Nephron (organoid): ENCODE measurements around the gene PRMT5.

Source experiments
- H3K27ac Mint-ChIP-seq, 3 experiments: 2 replicates each; pipeline ENCODE4 v1.8.0; 2020; ENCODE audit warnings: mixed read lengths in 3 of 3, mild to moderate bottlenecking in 2 of 3, moderate library complexity in 1 of 3
- H3K27me3 Mint-ChIP-seq: 2 replicates; pipeline ENCODE4 v1.8.0; 2021; ENCODE audit warnings: low read depth, mild to moderate bottlenecking, moderate library complexity, mixed read lengths
- H3K36me3 Mint-ChIP-seq: 2 replicates; pipeline ENCODE4 v1.8.0; 2020; ENCODE audit warnings: low read depth, mixed read lengths
- H3K4me1 Mint-ChIP-seq: 2 replicates; pipeline ENCODE4 v1.8.0; 2020; ENCODE audit warnings: mixed read lengths
- H3K4me3 Mint-ChIP-seq, 3 experiments: 2 replicates each; pipeline ENCODE4 v1.8.0; 2020; ENCODE audit warnings: mild to moderate bottlenecking in 3 of 3, mixed read lengths in 3 of 3, moderate library complexity in 2 of 3
- H3K9me3 Mint-ChIP-seq: 2 replicates; pipeline ENCODE4 v1.8.0; 2020; ENCODE audit warnings: mixed read lengths
- CTCF ChIP-seq, 3 experiments: fragments of 200-600 bp; sonication (generic); IDR thresholded peaks; one replicate each; pipeline ENCODE4 v1.5.0; 2021; ENCODE audit warnings: antibody characterized with exemption in 3 of 3; ENCODE audit not compliant: unreplicated experiment in 3 of 3

The PRMT5 gene

GRCh38 chr14:22885975-22886374, 43.2 kb downstream of the PRMT5 start:
- H3K4me3 Mint-ChIP-seq = peak overlapping the region; percentile 76 to 93 (median 87)
- H3K36me3 Mint-ChIP-seq = no peaks in the 10 kb centered on the region
- peaks cover 58% of the 10 kb centered on the region for H3K4me1 Mint-ChIP-seq
- peaks cover 5% of the 10 kb centered on the region for H3K27me3 Mint-ChIP-seq
- no peaks in the 10 kb centered on the region for H3K9me3 Mint-ChIP-seq
- TF ChIP-seq CTCF (IDR thresholded peaks at IDR 0.05; ENCODE audit: unreplicated experiment in 3 of 3) = no peak
- H3K27ac Mint-ChIP-seq = peak overlapping the region; percentile 83 to 99 (median 87)

- Mint-ChIP-seq H3K9me3 (no peaks in the 10 kb centered on the region), H3K36me3 (no peaks in the 10 kb centered on the region), H3K4me1 (peaks cover 58% of the 10 kb centered on the region), H3K4me3 (peak overlapping the region; percentile 66 to 87 (median 76)), H3K27me3 (peaks cover 5% of the 10 kb centered on the region), H3K27ac (peak overlapping the region; percentile 83 to 91 (median 88))
- no peak for TF ChIP-seq CTCF (IDR thresholded peaks at IDR 0.05; ENCODE audit: unreplicated experiment in 3 of 3)
These were observed 44.2 kb downstream of the PRMT5 start for GRCh38 chr14:22884738-22885523.

- no peaks in the 10 kb centered on the region for H3K9me3 Mint-ChIP-seq
- TF ChIP-seq CTCF (IDR thresholded peaks at IDR 0.05; ENCODE audit: unreplicated experiment in 3 of 3) = no peak
- peak overlapping the region; percentile 83 to 91 (median 88) for H3K27ac Mint-ChIP-seq
- peak overlapping the region; percentile 66 to 77 (median 76) for H3K4me3 Mint-ChIP-seq
- peaks cover 5% of the 10 kb centered on the region for H3K27me3 Mint-ChIP-seq
- peaks cover 58% of the 10 kb centered on the region for H3K4me1 Mint-ChIP-seq
- H3K36me3 Mint-ChIP-seq = no peaks in the 10 kb centered on the region
These were observed 45.0 kb downstream of the PRMT5 start for GRCh38 chr14:22884076-22884737.

- H3K9me3 Mint-ChIP-seq = no peaks in the 10 kb centered on the region
- TF ChIP-seq CTCF (IDR thresholded peaks at IDR 0.05; ENCODE audit: unreplicated experiment in 3 of 3) = no peak
These were observed 45.8 kb downstream of the PRMT5 start, which contains the start of gene REM2 for GRCh38 chr14:22883173-22883976. Gene REM2, plus strand, starts transcription at chr14:22883222. Its CDS starts 66 bp downstream, at chr14:22883288.

GRCh38 chr14:22882529-22883172, 46.5 kb downstream of the PRMT5 start:
- Mint-ChIP-seq H3K4me3 (peak overlapping the region; percentile 82 to 85 (median 83)), H3K27me3 (peaks cover 5% of the 10 kb centered on the region), H3K9me3 (no peaks in the 10 kb centered on the region)

More at GRCh38 chr14:22883173-22883976, 45.8 kb downstream of the PRMT5 start, which contains the start of gene REM2:
- Mint-ChIP-seq H3K27me3 (peaks cover 5% of the 10 kb centered on the region), H3K27ac (peak within 1 kb of the TSS; percentile 88 to 93 (median 91)), H3K4me3 (peak within 1 kb of the TSS; percentile 82 to 85 (median 83)), H3K4me1 (peaks cover 58% of the 10 kb centered on the region), H3K36me3 (peaks cover 2% of the 10 kb centered on the region)

More at GRCh38 chr14:22882529-22883172, 46.5 kb downstream of the PRMT5 start:
- Mint-ChIP-seq H3K4me1 (peaks cover 52% of the 10 kb centered on the region), H3K36me3 (peaks cover 9% of the 10 kb centered on the region), H3K27ac (peak overlapping the region; percentile 88 to 93 (median 91))
- no peak for TF ChIP-seq CTCF (IDR thresholded peaks at IDR 0.05; ENCODE audit: unreplicated experiment in 3 of 3)
